Spleen (tissue), 7 donors: ENCODE results near the gene ZNF438.

Experiments
- POLR2A ChIP-seq, 3 donors: fragments of 450-650 bp; IDR thresholded peaks; one replicate each; pipeline ENCODE4 v1.5.1; 2017; ENCODE audit warnings: antibody characterized with exemption in 3 of 3, mild to moderate bottlenecking in 1 of 3
- POLR2AphosphoS5 ChIP-seq, 3 donors: sonication (generic); formaldehyde crosslinking; IDR thresholded peaks; one replicate each; pipeline ENCODE4 v1.5.1; 2017; ENCODE audit warnings: antibody characterized with exemption in 3 of 3
- TF ChIP-seq, protein P1 (sequence below), 11 experiments: fragments of 200-600 bp in 7 of 11; fragments of 450-650 bp in 4 of 11; sonication (generic) in 4 of 11; IDR thresholded peaks in 8 of 11; conservative IDR thresholded peaks in 3 of 11; 1 replicate in 7 of 11; 2 replicates in 4 of 11; pipeline versions ENCODE4 v1.4.0 to v1.8.0; 2016 to 2021; ENCODE audit warnings: antibody characterized with exemption in 11 of 11, inconsistent platforms in 4 of 11, mild to moderate bottlenecking in 1 of 11
- donor health status: DM: no; HTN: no; CAD: no; lungs with moderate emphysema.
- donor health status: DM: no; HTN: no; CAD: no.
- donor health status: DM: no; HTN: no; CAD: no.

DNA sequence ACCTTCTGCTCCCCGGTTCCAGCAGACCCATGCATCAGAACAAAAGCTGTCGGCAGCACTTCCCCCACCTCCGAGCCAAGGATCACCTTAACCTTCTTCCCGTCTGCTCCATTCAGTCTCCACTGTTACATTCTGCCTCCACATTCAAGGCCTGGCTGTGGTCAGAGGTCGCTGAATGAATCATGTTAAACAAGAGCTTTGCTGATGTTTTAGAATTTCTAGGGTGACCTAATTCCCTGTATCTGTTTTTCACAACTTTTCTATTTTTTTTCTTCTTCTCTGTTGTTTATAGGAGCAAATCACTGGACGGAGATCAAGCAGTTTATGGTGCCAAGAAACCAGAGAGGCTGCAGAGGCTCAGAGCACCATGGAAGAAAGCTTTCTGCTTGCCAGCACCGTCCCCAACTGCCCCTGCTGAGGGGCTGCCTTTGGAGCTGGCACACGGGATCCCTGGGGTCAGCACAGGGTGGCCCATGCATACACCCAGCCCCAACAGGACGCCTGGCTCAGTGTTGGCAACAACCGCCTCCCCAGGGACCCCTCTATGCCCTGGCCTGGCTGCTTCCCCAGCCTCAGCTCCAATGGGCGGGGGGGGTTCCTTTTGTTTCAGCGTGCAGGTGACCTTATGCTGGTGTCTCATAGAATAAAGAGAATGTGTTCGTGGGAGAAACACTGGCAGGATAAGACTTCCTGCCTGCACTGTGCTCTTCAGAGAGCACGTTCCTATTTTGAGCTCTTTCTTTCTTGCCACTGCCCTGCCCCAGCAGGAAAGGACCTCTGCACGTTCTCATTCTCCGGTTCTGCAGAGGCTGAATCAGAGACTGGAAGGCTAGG lies 219.4 kb downstream of the ZNF438 start:
- TF ChIP-seq, protein P1, sequence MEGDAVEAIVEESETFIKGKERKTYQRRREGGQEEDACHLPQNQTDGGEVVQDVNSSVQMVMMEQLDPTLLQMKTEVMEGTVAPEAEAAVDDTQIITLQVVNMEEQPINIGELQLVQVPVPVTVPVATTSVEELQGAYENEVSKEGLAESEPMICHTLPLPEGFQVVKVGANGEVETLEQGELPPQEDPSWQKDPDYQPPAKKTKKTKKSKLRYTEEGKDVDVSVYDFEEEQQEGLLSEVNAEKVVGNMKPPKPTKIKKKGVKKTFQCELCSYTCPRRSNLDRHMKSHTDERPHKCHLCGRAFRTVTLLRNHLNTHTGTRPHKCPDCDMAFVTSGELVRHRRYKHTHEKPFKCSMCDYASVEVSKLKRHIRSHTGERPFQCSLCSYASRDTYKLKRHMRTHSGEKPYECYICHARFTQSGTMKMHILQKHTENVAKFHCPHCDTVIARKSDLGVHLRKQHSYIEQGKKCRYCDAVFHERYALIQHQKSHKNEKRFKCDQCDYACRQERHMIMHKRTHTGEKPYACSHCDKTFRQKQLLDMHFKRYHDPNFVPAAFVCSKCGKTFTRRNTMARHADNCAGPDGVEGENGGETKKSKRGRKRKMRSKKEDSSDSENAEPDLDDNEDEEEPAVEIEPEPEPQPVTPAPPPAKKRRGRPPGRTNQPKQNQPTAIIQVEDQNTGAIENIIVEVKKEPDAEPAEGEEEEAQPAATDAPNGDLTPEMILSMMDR (IDR thresholded peaks at IDR 0.05 in 8 of 11, conservative IDR thresholded peaks at IDR 0.05 in 3 of 11): no peak
- TF ChIP-seq POLR2AphosphoS5 (IDR thresholded peaks at IDR 0.05) (peak in 1 of 3 donors; percentile 29), POLR2A (IDR thresholded peaks at IDR 0.05) (no peak)
